ENCODE results near the gene P2RX2. TPM values are rescaled to one million over a fixed set of nuclear protein-coding genes. Genes with fewer than 3 reads are reported as not detected.

Gene P2RX2
- total RNA-seq, 1 donor from 2014 or later = not detected

DNA sequence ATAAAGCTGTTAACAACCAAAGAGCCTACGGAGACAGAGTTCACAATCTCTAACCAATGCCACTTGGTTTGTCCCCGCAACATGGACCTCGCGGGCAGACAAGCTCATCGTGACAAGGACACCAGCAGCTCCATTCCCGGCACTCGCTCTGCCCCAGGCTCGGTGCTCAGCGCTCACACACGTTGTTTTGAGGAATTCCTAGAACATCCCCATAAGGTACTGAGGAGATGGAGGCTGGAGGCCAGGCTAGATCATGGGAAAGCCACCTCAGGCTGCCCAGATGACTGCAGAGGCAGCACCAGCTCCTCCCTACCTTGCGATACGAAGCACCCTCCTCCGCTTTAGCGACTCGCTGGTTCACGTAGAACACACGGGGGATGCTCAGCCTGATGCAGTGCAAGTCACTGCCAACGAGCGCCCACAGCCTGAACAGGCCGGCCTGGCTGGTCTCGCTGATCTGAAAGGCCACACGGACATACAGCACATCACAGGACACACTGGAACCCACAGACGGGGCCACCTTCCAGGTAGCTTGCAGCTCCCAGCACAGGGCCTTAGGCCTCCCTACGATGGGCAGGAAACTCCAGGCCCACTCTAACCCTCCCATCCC is 30.1 kb downstream of the P2RX2 start:
- ATAC-seq = no peak
- DNase-seq (ENCODE audit: low spot score) = no peak
- intact Hi-C loops (cut with DNase I) = no loop called here

DNA sequence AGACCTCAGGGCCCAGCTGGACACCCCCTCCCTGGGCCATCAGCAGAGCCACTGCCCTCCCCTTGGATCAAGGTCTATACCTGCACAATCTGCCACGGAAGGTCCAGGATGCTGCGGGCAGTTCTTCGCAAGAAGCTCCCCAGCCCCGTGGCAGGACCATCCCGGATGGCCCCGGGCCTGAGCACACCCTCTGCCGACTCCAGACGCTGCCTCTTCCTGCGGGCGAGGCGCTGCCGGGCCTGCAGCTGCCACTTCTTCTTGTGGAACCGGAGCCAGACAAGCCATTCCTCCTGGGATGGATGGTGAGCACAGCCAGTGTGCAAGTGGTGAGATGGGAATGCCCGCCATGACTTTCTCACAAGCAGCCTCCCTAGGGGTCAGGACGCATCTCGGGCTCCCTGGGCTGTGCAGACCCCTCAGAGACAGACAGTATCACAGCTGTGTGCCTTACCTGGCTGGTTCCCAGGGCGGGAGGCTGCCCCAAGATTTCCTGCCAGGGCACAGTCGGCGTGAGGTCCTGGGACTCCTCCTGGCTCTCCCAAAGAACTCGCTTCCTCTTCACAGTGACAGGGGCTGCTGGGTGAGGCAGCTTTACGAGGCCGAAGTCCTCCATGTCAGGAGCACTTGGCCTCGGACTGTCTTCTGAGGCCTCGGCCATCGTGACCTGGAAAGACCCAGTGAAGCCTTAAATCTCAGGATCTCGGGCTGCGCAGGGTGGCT is 30.8 kb downstream of the P2RX2 start:
- intact Hi-C loops (cut with DNase I) = no loop called here
- no peak for ATAC-seq
- DNase-seq (ENCODE audit: low spot score) = no peak

GRCh38 chr12:132651444-132652100 is 33.0 kb downstream of the P2RX2 start:
- ATAC-seq (no peak), DNase-seq (ENCODE audit: low spot score) (no peak)
- intact Hi-C loops (cut with DNase I) = no loop called here

- DNase-seq (ENCODE audit: low spot score) (no peak), ATAC-seq (no peak)
- intact Hi-C loops (cut with DNase I) = no loop called here
Observed at GRCh38 chr12:132653567-132654290, 35.2 kb downstream of the P2RX2 start.

DNA sequence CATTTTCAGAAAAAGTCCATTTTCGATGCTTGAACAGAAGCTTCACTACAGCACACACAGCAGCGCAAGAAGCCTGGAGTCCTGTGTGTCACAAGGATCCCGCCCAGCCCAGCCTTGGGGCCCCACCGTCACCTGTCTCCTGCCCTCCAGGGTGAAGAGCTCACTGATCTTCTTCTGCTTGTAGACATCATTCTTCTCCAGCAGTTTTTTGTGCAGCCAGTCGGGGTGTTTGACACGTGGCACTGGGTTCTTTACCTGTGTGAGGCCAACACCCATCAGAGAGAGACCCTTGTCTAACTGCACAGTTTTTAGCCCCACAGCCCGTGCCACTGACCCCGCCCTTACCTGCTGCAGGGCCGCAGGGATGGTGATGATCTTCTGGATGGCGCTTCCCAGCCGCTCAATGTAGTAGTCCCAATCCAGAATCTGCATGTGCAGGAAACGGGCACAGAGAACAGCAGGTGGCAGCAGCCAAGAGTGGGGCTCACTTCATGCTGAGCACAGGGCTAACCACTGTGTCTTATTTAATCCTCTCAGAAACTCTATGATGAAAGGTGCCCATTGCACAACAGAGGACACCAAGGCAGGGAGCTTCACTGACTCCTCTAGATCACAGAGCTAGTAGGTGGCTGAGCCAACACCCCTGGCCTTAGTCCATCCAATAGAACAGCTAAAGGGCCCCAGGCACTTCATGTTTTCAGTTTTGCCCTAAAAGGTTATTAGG is 38.6 kb downstream of the P2RX2 start:
- intact Hi-C loops (cut with DNase I) = no loop called here
- ATAC-seq = no peak
- no peak for DNase-seq (ENCODE audit: low spot score)

GRCh38 chr12:132658149-132658894 is 39.7 kb downstream of the P2RX2 start:
- ATAC-seq (no peak), DNase-seq (ENCODE audit: low spot score) (no peak)
- intact Hi-C loops (cut with DNase I) = no loop called here

DNA sequence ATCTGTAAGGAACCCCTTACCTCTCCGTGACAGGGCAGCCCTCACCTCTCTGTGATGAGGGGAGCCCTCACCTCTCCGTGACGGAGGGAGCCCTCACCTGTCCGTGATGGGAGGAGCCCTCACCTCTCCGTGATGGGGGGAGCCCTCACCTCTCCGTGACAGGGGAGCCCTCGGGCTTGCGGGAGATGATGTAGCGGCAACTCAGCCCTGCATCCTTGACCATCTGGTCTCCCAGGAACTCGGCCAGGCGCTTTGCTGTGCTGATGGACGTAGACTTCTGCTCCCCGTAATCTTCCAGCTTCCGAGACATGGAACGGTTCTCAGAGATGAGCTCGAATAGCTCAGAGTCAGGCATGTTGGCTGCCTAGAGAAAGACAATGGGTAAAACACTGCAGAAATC is 40.6 kb downstream of the P2RX2 start:
- ATAC-seq = no peak
- intact Hi-C loops (cut with DNase I) = no loop called here
- DNase-seq (ENCODE audit: low spot score) = no peak

DNA sequence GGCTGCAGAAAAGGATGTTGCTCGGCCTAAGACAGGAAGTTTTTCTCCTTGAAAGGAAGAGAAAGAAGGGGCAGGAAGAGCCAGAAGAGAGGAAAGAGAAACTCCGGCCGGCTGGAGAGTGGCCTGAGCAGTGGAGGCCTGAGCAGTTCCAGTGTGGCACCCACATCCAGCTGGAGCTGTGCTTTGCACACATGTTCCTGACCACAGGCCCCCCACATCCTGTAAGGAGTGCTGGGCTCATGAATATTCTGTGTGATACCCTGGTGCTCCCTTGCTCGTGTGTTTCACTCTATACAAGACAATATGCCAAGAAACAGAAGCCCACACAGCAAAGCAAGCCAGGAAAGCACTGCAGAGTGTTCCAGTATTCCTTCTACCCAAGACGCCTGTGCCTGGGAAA is 41.5 kb downstream of the P2RX2 start:
- intact Hi-C loops (cut with DNase I) = no loop called here
- ATAC-seq (no peak), DNase-seq (ENCODE audit: low spot score) (no peak)

DNA sequence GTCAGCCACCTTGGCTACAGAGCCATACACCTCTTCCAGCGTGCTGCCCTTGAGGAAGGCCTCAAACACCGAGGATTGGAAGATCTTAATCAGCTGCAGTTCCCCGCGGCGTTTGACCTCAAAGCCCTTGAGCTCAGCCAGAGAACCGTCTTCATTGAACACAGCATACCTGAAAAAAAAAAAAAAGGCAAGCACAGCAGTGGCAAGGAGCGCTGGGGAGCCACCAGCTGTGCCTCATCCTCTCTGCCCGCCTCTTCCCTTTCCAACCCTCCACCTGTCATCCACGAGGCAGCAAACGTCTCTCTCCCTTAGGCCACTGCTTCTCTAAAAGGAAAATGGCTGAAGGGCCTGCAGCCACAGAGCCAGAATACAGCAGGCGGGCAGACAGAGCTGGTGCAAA is 42.4 kb downstream of the P2RX2 start:
- intact Hi-C loops (cut with DNase I) = no loop called here
- no peak for DNase-seq (ENCODE audit: low spot score)
- ATAC-seq = no peak

DNA sequence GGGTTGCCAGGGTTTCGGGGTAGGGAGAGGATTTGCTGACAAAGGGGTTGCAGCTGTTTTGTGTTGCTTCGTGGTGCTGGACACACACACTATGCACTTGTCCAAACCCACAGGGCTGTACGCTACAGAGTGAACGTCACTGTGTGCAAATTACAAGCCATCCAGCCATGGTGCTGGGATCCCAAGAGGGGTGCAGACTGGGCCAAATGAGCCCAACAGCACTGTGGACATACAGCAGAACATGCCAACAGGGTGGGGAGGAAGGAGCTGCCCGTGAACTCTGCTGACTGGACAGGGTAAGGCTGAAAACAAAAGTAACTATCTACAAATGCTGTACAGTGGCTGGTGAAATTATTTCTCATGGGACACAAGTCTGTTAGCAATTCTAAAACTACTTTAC is 43.4 kb downstream of the P2RX2 start:
- no peak for DNase-seq (ENCODE audit: low spot score)
- ATAC-seq = no peak
- intact Hi-C loops (cut with DNase I) = loop anchor here (1.0 kb wide), 1 partner anchor 30 kb away; no protein-coding TSS in a partner anchor

- intact Hi-C loops (cut with DNase I) = loop anchor here (1.0 kb wide), 1 partner anchor 31 kb away; no protein-coding TSS in a partner anchor
- ATAC-seq (no peak), DNase-seq (ENCODE audit: low spot score) (no peak)
Observed at GRCh38 chr12:132662901-132663755, 44.6 kb downstream of the P2RX2 start.

- ATAC-seq (no peak), DNase-seq (ENCODE audit: low spot score) (no peak)
- intact Hi-C loops (cut with DNase I) = no loop called here
Observed at GRCh38 chr12:132664206-132665148, 45.9 kb downstream of the P2RX2 start.

DNA sequence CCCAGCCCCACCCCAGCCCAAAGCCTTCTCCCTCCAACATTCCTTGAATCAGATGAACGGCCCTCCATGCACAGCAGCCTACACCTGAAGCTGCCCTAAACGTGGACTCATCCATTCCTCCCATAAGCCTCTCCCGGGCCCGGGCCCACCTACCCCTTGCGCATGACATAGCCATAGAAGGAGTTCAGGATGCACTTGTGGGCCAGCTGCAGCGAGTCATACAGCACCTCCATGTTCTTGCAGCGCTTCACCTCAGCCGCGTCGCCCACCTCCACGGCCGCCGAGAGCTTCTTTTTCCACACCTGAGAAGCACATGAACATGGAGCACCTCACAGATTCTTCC is 46.5 kb downstream of the P2RX2 start:
- no peak for DNase-seq (ENCODE audit: low spot score)
- no peak for ATAC-seq
- intact Hi-C loops (cut with DNase I) = no loop called here

- intact Hi-C loops (cut with DNase I) = no loop called here
- DNase-seq (ENCODE audit: low spot score) (no peak), ATAC-seq (no peak)
Observed at GRCh38 chr12:132665794-132666193, 47.2 kb downstream of the P2RX2 start.

- intact Hi-C loops (cut with DNase I) = no loop called here
- no peak for DNase-seq (ENCODE audit: low spot score)
Observed at GRCh38 chr12:132668191-132669088, 49.9 kb downstream of the P2RX2 start.

More at GRCh38 chr12:132668191-132669088, 49.9 kb downstream of the P2RX2 start:
- ATAC-seq = no peak
